Effector memory CD4-positive, alpha-beta T cell (primary cell): ENCODE data around the gene BARHL1.
A peak's percentile ranks its signal among the peaks of the same experiment; 100 is the strongest.

Source experiments
- DNase-seq, 3 donors: peaks; one replicate each; pipeline ENCODE4 v3.0.0-alpha.2; 2020
- H3K27ac ChIP-seq: 2 replicates; pipeline ENCODE4 v1.7.0; 2013; ENCODE audit warnings: mild to moderate bottlenecking, low read length, moderate library complexity; ENCODE audit not compliant: insufficient read depth, poor library complexity, severe bottlenecking
- H3K27me3 ChIP-seq: replicated peaks from 2 replicates; pipeline ENCODE4 v1.7.0; 2013; ENCODE audit warnings: mild to moderate bottlenecking, low read length; ENCODE audit not compliant: insufficient read depth, control insufficient read depth, poor library complexity, severe bottlenecking
- H3K36me3 ChIP-seq: 2 replicates; pipeline ENCODE4 v1.7.0; 2013; ENCODE audit warnings: mild to moderate bottlenecking, low read length, moderate library complexity; ENCODE audit not compliant: control insufficient read depth, insufficient read depth
- H3K4me1 ChIP-seq: 2 replicates; pipeline ENCODE4 v1.7.0; 2013; ENCODE audit warnings: low read length, mild to moderate bottlenecking; ENCODE audit not compliant: control insufficient read depth, insufficient read depth, poor library complexity, severe bottlenecking
- H3K4me3 ChIP-seq: 2 replicates; pipeline ENCODE4 v1.7.0; 2013; ENCODE audit warnings: low read length, low read depth, mild to moderate bottlenecking; ENCODE audit not compliant: insufficient read depth, poor library complexity, severe bottlenecking
- H3K9me3 ChIP-seq: 2 replicates; pipeline ENCODE4 v1.7.0; 2013; ENCODE audit warnings: mild to moderate bottlenecking, low read length, moderate library complexity; ENCODE audit not compliant: control insufficient read depth
- total RNA-seq, 3 donors: gene quantifications; one replicate each; lab custom pipeline; 2026; lab: John Stamatoyannopoulos, UW

Gene BARHL1
- 0 reads per million in 3 donors for total RNA-seq

GRCh38 chr9:132582276-132582785 is at the start of gene BARHL1:
BARHL1 (plus strand) TSS chr9:132582606; CDS start chr9:132582798, 192 bp downstream.
- Histone ChIP-seq H3K27ac (no peak within 1 kb of the TSS), H3K27me3 (peaks cover 87% of the 10 kb centered on the region), H3K4me1 (no peaks in the 10 kb centered on the region), H3K4me3 (peak within 1 kb of the TSS; percentile 13), H3K36me3 (no peaks in the 10 kb centered on the region), H3K9me3 (no peaks in the 10 kb centered on the region)
- DNase-seq: no peak

GRCh38 chr9:132534832-132535231 is 47.6 kb upstream of the BARHL1 start:
- H3K4me1 ChIP-seq: no peaks in the 10 kb centered on the region
- H3K36me3 ChIP-seq: no peaks in the 10 kb centered on the region
- no peak overlapping the region for H3K27ac ChIP-seq
- no peak overlapping the region for H3K4me3 ChIP-seq
- no peaks in the 10 kb centered on the region for H3K9me3 ChIP-seq
- H3K27me3 ChIP-seq: no peaks in the 10 kb centered on the region
- no peak for DNase-seq

DNA sequence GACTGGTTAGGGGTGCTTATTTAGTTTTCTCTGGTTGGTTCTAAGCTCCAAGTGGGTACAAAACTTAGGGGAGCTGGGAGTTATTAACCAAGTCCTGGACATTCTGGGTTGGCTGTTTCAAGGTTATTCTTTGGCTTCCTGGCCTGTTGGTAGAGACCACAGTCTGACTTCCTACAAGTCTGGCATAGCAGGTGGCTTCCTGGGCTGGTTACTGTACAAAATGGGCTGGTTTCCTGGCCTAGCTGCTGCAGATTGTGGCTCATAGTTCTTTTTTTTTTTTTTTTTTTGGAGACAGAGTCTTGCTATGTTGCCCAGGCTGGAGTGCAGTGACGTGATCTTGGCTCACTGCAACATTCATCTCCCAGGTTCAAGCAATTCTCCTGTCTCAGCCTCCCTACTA is 46.3 kb upstream of the BARHL1 start:
- DNase-seq: no peak
- Histone ChIP-seq H3K27me3 (no peaks in the 10 kb centered on the region), H3K4me1 (no peaks in the 10 kb centered on the region), H3K36me3 (no peaks in the 10 kb centered on the region), H3K27ac (no peak overlapping the region), H3K9me3 (no peaks in the 10 kb centered on the region), H3K4me3 (no peak overlapping the region)

DNA sequence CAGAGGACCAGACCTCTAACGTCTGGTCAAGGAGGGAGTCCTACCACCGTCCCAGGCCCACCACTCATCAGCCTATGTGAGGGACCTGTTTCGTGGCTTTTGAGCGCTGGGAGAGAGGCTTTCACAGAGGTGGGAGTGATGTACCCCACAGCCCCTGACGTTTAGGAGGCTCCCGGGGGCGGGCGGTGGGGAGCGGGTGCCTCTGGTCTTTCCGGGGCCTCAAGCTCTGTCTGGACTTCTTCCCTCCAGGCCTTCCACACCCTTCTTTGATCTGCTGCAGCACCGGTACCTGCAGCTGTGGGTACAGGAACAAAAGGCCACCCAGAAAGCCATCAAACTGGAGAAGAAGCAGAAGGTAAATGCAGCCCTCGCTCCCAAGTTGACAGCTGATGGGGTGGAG is 45.1 kb upstream of the BARHL1 start:
- no peaks in the 10 kb centered on the region for H3K36me3 ChIP-seq
- H3K9me3 ChIP-seq: no peaks in the 10 kb centered on the region
- H3K27ac ChIP-seq: no peak overlapping the region
- no peaks in the 10 kb centered on the region for H3K27me3 ChIP-seq
- H3K4me3 ChIP-seq: no peak overlapping the region
- no peaks in the 10 kb centered on the region for H3K4me1 ChIP-seq
- DNase-seq: no peak

DNA sequence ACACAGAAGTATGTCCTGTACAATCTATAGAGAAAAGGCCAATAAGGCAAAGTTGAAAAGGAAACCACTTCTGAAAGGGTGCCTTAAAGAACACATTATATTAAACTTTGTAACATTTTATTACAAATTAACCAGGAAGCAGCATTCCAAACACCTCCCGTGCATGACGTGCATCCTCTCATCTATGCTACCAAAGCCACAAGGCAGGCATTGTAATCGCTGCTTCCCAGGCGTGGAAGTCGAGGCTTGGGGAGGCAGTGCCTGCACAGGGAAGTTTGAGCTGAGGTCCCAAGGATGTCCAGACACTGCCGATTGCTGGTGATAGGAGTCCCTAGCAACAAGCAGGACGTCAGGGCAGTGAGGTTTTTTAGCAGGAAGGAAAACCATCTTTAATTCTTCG is 44.3 kb upstream of the BARHL1 start:
- no peak overlapping the region for H3K27ac ChIP-seq
- no peaks in the 10 kb centered on the region for H3K36me3 ChIP-seq
- no peaks in the 10 kb centered on the region for H3K9me3 ChIP-seq
- H3K4me1 ChIP-seq: no peaks in the 10 kb centered on the region
- H3K4me3 ChIP-seq: no peak overlapping the region
- DNase-seq: no peak
- no peaks in the 10 kb centered on the region for H3K27me3 ChIP-seq

DNA sequence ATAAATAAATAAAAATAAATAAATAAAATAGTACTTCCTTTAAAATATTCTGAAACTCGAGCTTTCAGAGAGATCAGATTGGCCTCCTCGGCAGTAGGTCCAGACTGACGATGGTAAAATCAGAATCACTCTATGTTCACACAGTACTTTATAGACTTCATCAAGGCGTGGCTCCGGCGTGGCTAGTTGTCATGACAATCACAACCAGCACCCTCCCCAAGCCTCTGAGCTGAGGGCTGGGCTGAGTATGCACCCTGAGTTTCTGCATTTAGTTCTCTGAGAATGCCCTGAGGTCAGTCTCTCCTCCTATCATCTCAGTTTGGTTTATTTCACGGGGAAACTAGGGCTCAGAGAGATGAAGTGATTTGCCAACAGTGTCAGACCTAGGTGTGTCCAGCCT is 43.3 kb upstream of the BARHL1 start:
- Histone ChIP-seq H3K9me3 (no peaks in the 10 kb centered on the region), H3K27ac (no peak overlapping the region), H3K4me3 (no peak overlapping the region), H3K4me1 (no peaks in the 10 kb centered on the region), H3K27me3 (no peaks in the 10 kb centered on the region), H3K36me3 (no peaks in the 10 kb centered on the region)
- no peak for DNase-seq

DNA sequence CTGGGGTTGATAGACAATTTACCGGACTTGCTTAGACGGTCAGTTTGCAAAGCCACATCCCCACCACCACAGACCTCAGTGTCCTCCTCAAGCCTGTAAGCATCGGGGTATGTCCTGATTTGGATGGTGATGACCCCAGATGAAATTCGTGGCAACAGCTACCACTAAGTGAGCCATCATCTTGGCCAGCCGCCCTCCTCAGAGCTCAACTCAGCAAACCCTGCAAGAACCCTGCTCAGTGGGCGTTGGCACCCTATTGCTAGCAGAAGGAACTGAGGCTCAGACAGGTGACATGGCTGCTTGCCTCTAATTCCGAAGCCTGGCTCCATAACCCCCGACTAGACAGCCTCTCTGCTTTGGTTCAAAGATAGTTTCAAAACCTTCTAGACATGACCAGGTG is 41.4 kb upstream of the BARHL1 start:
- Histone ChIP-seq H3K4me3 (no peak overlapping the region), H3K27ac (no peak overlapping the region), H3K4me1 (no peaks in the 10 kb centered on the region), H3K36me3 (no peaks in the 10 kb centered on the region), H3K27me3 (no peaks in the 10 kb centered on the region), H3K9me3 (no peaks in the 10 kb centered on the region)
- no peak for DNase-seq

- H3K9me3 ChIP-seq: no peaks in the 10 kb centered on the region
- no peak for DNase-seq
- H3K36me3 ChIP-seq: no peaks in the 10 kb centered on the region
- peaks cover 9% of the 10 kb centered on the region for H3K27me3 ChIP-seq
- H3K4me3 ChIP-seq: no peak overlapping the region
- no peak overlapping the region for H3K27ac ChIP-seq
- H3K4me1 ChIP-seq: no peaks in the 10 kb centered on the region
Measured at GRCh38 chr9:132541870-132542830, 40.3 kb upstream of the BARHL1 start.

DNA sequence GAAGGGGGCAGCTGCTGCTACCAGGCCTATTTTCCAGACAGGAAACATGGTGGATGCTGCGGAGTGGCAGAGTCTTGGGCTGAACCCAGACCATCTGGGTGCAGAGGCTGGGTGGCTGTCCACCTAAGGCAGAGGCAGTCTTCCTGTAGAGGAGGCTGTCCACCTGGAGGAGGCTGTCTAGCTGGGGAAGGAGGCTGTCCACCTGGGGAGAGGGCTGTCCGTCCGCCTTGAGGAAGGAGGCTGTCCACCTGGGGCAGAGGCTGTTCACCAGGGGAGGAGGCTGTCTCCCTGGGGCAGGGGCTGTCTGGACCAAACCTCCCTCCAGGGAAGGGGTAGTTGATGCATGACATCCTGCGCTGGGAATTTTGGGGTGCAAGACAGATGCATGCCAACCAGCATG is 39.2 kb upstream of the BARHL1 start:
- Histone ChIP-seq H3K36me3 (no peaks in the 10 kb centered on the region), H3K4me1 (no peaks in the 10 kb centered on the region), H3K27me3 (peaks cover 11% of the 10 kb centered on the region), H3K4me3 (no peak overlapping the region), H3K9me3 (no peaks in the 10 kb centered on the region), H3K27ac (no peak overlapping the region)
- DNase-seq: no peak

DNA sequence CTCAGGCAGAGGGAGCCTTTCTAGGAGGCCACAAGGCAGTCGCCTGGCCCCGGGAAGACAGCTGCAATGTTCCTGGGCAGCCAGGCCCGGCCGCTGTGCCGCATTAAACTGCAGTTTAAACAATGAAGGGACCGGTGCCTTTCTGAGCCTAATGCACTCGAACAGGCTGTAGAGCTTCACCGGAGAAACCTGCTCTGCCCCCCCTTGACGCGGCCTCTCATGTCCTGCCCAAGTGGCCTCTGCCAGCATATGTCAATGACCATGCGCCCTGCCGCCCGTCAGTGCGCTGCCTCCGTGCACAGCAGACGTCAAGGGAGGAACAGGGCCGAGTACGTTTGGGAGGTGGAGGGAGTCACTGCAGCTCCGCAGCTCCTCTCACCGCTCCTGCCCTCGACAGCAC is 38.4 kb upstream of the BARHL1 start:
- Histone ChIP-seq H3K36me3 (no peaks in the 10 kb centered on the region), H3K9me3 (no peaks in the 10 kb centered on the region), H3K4me3 (no peak overlapping the region), H3K27ac (no peak overlapping the region), H3K27me3 (peaks cover 11% of the 10 kb centered on the region), H3K4me1 (no peaks in the 10 kb centered on the region)
- DNase-seq: no peak
